HFF-Myc (cell line): ENCODE data around the gene ACTR5.

Source experiments
- DNase-seq: peaks from one replicate; pipeline ENCODE4 v3.0.0-alpha.2; 2011; ENCODE audit warnings: low read depth; ENCODE audit errors: extremely low read depth
- H3K4me3 ChIP-seq: replicated peaks from 2 replicates; pipeline ENCODE4 v1.5.1; 2011; ENCODE audit warnings: low read depth, mild to moderate bottlenecking, control low read depth, low read length
- TF ChIP-seq, protein P1 (sequence below): IDR thresholded peaks from 2 replicates; pipeline ENCODE4 v1.5.1; 2012; ENCODE audit warnings: mild to moderate bottlenecking, low read depth, low read length, control low read depth; ENCODE audit errors: missing control alignments

ACTR5 gene

DNA sequence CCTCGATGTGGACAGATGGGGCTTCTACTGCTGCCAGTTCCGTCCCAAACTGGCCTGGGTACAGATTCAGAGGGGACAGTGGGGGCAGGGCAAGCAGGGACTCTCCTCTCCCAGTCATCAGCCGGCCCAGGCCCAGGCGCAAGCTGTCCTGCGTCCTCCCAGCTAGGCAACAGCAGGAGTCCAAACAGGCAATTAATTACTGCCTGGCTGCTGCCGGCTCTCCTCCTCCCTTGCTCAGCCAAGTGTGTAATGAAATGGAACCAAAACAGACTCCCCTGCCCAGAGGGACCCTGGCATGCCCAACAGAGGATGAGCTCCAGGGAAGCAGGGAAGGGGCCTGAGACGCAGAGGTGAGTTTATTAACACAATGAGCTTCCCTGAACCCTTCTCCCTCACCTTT lies 41.8 kb upstream of the ACTR5 start:
- DNase-seq, result no peak
- H3K4me3 ChIP-seq, result no peak overlapping the region
- TF ChIP-seq, protein P1, sequence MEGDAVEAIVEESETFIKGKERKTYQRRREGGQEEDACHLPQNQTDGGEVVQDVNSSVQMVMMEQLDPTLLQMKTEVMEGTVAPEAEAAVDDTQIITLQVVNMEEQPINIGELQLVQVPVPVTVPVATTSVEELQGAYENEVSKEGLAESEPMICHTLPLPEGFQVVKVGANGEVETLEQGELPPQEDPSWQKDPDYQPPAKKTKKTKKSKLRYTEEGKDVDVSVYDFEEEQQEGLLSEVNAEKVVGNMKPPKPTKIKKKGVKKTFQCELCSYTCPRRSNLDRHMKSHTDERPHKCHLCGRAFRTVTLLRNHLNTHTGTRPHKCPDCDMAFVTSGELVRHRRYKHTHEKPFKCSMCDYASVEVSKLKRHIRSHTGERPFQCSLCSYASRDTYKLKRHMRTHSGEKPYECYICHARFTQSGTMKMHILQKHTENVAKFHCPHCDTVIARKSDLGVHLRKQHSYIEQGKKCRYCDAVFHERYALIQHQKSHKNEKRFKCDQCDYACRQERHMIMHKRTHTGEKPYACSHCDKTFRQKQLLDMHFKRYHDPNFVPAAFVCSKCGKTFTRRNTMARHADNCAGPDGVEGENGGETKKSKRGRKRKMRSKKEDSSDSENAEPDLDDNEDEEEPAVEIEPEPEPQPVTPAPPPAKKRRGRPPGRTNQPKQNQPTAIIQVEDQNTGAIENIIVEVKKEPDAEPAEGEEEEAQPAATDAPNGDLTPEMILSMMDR, result no peak

GRCh38 chr20:38714308-38714707 lies 34.0 kb upstream of the ACTR5 start:
- TF ChIP-seq, protein P1, result no peak
- no peak overlapping the region for H3K4me3 ChIP-seq
- DNase-seq, result no peak

- H3K4me3 ChIP-seq, result no peak overlapping the region
- DNase-seq, result no peak
- TF ChIP-seq, protein P1, result no peak
These were observed 32.6 kb upstream of the ACTR5 start for GRCh38 chr20:38715646-38716045.

DNA sequence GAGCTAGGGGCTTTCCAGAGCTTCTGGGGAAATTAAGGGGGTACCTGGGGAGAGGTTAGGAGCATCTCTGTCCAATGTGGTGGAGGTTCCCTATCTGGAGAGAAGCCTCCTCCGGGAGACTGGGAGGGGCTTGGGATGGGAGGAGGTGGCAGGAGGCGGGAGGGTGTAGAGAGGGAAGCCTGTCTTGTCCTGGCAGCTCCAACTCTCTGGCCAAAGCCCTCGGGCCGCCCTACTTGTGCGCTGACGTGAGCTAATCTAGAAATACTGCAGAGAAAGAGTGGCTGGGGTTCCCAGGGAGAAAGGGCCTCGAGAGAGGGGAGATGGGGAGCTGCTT lies 25.6 kb upstream of the ACTR5 start:
- TF ChIP-seq, protein P1, result no peak
- DNase-seq, result no peak
- no peak overlapping the region for H3K4me3 ChIP-seq

DNA sequence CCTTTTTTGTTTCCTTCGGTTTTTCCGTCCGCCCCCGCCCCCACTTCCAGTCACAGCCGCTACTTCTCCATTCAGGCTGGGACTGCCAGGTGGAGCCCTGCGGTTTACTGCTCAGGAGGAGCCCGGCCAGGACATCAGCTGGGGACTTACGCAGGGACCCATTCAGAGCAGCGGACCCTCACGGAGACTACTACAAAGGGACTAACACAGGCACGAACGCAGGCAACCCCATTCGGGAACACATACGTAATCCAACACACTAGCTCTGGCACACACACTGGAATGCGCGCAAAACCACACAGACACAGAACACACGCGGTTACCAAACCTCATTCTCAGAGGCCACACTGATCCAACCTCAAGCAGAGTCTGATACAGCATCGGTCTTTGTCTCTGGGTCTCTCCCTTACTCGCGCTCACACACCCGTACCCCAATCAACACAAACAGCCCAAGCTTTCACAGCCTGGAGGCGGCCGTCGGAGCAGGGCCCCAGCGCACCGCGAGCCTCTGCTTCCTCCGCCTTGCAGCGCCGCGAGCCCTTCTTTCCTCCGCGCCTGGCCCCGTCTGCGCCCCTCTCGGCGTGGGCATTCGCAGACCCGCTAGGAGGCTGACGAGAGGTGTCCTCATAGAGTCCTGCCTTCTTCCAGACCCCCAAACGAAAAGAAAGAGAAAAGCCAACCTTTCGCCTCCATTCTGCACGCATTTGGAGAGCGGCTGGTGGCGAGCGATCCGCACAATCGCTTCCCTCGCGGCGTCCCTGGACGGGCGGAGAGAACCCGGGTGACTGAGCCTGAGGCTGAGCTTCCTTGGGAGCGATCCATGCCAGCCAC lies 25.0 kb upstream of the ACTR5 start:
- no peak overlapping the region for H3K4me3 ChIP-seq
- no peak for DNase-seq
- TF ChIP-seq, protein P1, result no peak

DNA sequence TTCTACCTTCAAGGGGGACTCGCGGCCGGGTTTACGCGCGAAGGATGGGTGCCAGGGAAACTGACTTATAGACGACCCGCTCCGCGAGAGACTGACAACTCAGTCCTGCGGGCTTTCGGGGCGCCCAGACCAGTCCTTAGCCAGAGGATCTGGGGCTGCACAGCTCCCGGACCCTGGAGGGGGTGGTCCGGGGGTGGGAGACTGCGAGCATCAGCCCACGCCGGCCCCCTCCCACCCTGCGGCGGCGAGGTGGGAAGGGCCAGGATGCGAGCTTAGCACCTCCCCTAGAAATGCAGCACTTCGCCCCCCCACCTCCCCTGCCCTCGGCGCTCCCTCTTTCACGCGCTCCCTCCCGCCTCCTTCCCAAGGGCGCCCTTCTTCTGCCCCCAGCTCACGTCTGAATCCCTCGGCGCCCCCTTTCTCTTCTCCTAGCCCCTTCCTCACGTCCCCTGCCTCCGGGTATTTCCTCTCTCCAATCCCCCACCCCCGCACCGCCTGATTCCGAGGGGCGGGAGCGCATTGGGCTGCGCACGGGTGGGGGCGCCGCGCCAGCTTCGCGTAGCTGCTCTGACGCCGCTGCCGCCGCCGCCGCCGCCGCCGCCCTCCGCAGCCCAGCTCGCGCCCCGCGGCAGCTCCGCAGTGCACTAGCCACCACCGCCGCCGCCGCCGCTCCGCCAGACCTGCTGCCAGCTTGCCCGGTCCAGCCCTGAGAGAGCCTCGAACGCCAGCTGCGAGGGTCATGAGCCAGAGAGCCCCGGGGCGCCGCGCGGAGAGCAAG lies 24.2 kb upstream of the ACTR5 start, which contains the start of gene SLC32A1:
SLC32A1 (plus strand) TSS at position 639 of the 778 bp plus-strand sequence. CDS start 239 bp downstream, outside the sequence.
- TF ChIP-seq, protein P1, result no peak
- H3K4me3 ChIP-seq, result no peak within 1 kb of the TSS

More for the DNA sequence above, 24.2 kb upstream of the ACTR5 start, which contains the start of gene SLC32A1:
- DNase-seq, result no peak
